Stomach (tissue), 4 donors: ENCODE data around the gene CACNA2D4.

ENCODE experiments used
- EP300 ChIP-seq: sonication (generic); formaldehyde crosslinking; IDR thresholded peaks from one replicate; pipeline ENCODE4 v1.6.1; 2017; ENCODE audit warnings: antibody characterized with exemption
- POLR2A ChIP-seq, 4 donors: fragments of 450-650 bp; IDR thresholded peaks; one replicate each; pipeline ENCODE4 v1.6.1; 2016; ENCODE audit warnings: antibody characterized with exemption in 4 of 4, control low read depth in 2 of 4, mild to moderate bottlenecking in 1 of 4, moderate library complexity in 1 of 4
- TF ChIP-seq, protein P1 (sequence below), 7 experiments: fragments of 450-650 bp in 4 of 7; fragments of 200-600 bp in 3 of 7; sonication (generic) in 3 of 7; IDR thresholded peaks; one replicate each; pipeline ENCODE4 v1.5.1; 2016 to 2019; ENCODE audit warnings: antibody characterized with exemption in 7 of 7, control low read depth in 2 of 7, mild to moderate bottlenecking in 1 of 7

DNA sequence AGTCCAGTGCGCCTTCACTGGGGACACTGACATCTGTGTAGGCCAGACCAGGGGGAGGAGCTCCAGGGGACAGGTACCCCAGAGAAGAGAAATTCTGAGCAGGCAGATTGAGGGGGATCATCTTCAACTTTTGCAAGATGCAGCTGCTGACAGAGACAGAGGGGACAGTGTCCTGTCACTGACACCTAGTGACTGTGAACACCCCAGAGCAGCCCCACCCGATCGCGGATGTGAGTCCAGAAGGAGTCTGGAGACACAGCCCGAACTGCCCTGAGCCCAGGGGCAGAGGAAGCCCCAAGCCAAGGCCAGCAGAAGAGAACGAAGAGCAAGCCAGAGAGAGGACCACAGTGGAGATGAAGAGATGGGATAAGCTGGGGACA lies 119.8 kb downstream of the CACNA2D4 start:
- TF ChIP-seq, protein P1, sequence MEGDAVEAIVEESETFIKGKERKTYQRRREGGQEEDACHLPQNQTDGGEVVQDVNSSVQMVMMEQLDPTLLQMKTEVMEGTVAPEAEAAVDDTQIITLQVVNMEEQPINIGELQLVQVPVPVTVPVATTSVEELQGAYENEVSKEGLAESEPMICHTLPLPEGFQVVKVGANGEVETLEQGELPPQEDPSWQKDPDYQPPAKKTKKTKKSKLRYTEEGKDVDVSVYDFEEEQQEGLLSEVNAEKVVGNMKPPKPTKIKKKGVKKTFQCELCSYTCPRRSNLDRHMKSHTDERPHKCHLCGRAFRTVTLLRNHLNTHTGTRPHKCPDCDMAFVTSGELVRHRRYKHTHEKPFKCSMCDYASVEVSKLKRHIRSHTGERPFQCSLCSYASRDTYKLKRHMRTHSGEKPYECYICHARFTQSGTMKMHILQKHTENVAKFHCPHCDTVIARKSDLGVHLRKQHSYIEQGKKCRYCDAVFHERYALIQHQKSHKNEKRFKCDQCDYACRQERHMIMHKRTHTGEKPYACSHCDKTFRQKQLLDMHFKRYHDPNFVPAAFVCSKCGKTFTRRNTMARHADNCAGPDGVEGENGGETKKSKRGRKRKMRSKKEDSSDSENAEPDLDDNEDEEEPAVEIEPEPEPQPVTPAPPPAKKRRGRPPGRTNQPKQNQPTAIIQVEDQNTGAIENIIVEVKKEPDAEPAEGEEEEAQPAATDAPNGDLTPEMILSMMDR (IDR thresholded peaks at IDR 0.05) = no peak
- TF ChIP-seq POLR2A (IDR thresholded peaks at IDR 0.05) (no peak), EP300 (no peak)
